ENCODE data around the gene CALR3.

- TF ChIP-seq USF1 (IDR thresholded peaks at IDR 0.05) (no peak), CEBPB (IDR thresholded peaks at IDR 0.05) (no peak)
Measured at GRCh38 chr19:16470911-16471811, 24.8 kb downstream of the CALR3 start.
